Measurements from ENCODE around the gene CDH8. TPM values are rescaled to one million over a fixed set of nuclear protein-coding genes. Genes with fewer than 3 reads are reported as not detected.

CDH8 gene
- total RNA-seq, 1 donor from 2014 or later = 0.78 TPM

DNA sequence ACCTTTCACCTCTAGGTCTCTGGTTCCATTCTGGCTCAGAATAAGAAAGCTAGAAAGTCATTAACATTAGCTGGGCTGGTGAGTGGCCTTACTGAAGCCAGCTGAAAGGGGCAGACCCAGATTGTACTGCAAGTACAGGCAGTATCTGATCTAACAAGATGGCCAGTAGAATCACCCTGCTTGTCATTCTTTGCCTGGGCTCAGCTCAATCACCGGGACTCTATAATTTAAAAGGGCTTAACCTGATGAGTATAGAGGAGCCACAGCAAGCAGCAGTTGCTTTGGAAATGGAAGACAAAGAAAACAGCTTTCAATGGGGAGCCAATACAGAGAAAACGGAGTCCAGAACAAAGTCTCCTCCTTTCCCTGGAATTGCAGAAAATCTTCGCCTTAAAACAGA is 13.6 kb downstream of the CDH8 start:
- no peak for DNase-seq
- no peaks in the 10 kb centered on the region for H3K4me1 ChIP-seq
- no peaks in the 10 kb centered on the region for H3K36me3 ChIP-seq
- H3K4me3 ChIP-seq = no peak overlapping the region
- H3K27me3 ChIP-seq = no peaks in the 10 kb centered on the region
- H3K9me3 ChIP-seq = no peaks in the 10 kb centered on the region
- intact Hi-C loops (cut with DNase I) = loop anchor here (10.0 kb wide), 1 partner anchor 408 kb away; no protein-coding TSS in a partner anchor
- TF ChIP-seq, protein P1, sequence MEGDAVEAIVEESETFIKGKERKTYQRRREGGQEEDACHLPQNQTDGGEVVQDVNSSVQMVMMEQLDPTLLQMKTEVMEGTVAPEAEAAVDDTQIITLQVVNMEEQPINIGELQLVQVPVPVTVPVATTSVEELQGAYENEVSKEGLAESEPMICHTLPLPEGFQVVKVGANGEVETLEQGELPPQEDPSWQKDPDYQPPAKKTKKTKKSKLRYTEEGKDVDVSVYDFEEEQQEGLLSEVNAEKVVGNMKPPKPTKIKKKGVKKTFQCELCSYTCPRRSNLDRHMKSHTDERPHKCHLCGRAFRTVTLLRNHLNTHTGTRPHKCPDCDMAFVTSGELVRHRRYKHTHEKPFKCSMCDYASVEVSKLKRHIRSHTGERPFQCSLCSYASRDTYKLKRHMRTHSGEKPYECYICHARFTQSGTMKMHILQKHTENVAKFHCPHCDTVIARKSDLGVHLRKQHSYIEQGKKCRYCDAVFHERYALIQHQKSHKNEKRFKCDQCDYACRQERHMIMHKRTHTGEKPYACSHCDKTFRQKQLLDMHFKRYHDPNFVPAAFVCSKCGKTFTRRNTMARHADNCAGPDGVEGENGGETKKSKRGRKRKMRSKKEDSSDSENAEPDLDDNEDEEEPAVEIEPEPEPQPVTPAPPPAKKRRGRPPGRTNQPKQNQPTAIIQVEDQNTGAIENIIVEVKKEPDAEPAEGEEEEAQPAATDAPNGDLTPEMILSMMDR (IDR thresholded peaks at IDR 0.05) = no peak
- H3K27ac ChIP-seq = no peak overlapping the region
- no peak for ATAC-seq

DNA sequence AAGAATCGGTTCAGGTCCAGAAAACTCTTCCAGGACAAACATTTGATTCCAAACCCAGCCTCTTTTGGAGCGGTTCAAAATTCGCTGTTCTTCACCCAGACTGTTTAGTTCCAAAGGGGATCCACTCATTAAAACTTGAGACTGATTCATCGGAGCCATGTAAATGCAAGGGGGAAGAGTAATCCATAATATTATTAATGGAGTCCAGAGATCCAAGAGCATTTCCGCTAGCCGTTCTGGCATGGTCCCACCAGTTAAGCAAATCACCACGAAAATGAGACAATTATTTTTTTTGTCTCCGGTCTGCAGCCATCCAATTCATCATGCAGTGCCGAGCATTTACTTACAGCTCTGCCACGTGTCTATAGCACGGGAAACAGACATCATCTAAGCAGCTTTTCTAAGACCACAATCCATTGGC is 15.1 kb downstream of the CDH8 start:
- ATAC-seq (no peak), DNase-seq (no peak)
- H3K27ac ChIP-seq = no peak overlapping the region
- no peaks in the 10 kb centered on the region for H3K4me1 ChIP-seq
- no peaks in the 10 kb centered on the region for H3K27me3 ChIP-seq
- no peak overlapping the region for H3K4me3 ChIP-seq
- H3K9me3 ChIP-seq = no peaks in the 10 kb centered on the region
- TF ChIP-seq, protein P1 (IDR thresholded peaks at IDR 0.05) = no peak
- H3K36me3 ChIP-seq = no peaks in the 10 kb centered on the region
- intact Hi-C loops (cut with DNase I) = loop anchor here (10.0 kb wide), 1 partner anchor 406 kb away; no protein-coding TSS in a partner anchor

GRCh38 chr16:62020681-62021080 is 15.6 kb downstream of the CDH8 start:
- no peaks in the 10 kb centered on the region for H3K27me3 ChIP-seq

GRCh38 chr16:62019851-62020250 is 16.4 kb downstream of the CDH8 start:
- H3K36me3 ChIP-seq = no peaks in the 10 kb centered on the region
- no peak for DNase-seq
- intact Hi-C loops (cut with DNase I) = loop anchor here (10.0 kb wide), 1 partner anchor 405 kb away; no protein-coding TSS in a partner anchor
- no peaks in the 10 kb centered on the region for H3K9me3 ChIP-seq
- TF ChIP-seq, protein P1 (IDR thresholded peaks at IDR 0.05) = no peak
- no peaks in the 10 kb centered on the region for H3K27me3 ChIP-seq
- no peaks in the 10 kb centered on the region for H3K4me1 ChIP-seq
- H3K27ac ChIP-seq = no peak overlapping the region
- ATAC-seq = no peak
- no peak overlapping the region for H3K4me3 ChIP-seq

More at GRCh38 chr16:62020681-62021080, 15.6 kb downstream of the CDH8 start:
- H3K4me3 ChIP-seq = no peak overlapping the region
- H3K27ac ChIP-seq = no peak overlapping the region
- intact Hi-C loops (cut with DNase I) = loop anchor here (10.0 kb wide), 1 partner anchor 406 kb away; no protein-coding TSS in a partner anchor
- ATAC-seq (no peak), DNase-seq (no peak)
- no peaks in the 10 kb centered on the region for H3K4me1 ChIP-seq
- H3K9me3 ChIP-seq = no peaks in the 10 kb centered on the region
- TF ChIP-seq, protein P1 (IDR thresholded peaks at IDR 0.05) = no peak
- H3K36me3 ChIP-seq = no peaks in the 10 kb centered on the region

DNA sequence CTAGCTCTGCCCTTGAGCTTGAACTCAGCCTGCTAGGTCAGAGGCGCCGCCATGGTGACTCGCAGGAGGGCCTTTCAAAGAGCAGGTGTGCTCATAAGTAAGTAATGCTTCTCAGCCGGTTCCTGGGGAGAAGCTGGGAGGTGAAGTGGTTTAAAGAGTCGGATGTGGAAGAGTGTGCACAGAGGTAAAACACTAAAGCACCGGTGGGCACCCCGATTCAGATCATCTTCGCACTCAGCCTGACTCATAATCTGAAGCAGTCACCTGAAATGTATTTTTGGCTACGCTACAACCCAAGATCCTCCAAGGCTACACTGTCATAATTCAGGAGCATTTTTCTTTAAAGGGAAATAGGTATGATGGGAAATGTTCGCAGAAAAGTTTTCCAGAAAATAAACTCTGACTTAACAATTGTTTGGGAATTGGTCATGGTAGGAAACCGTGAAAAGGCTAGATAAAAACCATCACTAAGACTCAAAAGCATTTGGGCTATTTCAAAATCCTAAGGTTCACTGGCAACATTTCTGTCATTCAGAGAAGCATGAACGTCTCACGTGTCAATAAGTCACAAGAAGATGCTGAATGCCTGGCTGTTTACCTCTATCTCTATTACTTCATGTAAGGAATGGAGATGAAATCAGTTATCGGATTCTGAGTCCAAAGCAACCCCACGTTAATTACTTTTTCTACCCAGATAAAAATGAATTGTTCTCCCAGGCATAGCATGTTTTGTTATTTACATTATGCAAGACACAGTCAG is 17.8 kb downstream of the CDH8 start:
- H3K27me3 ChIP-seq = no peaks in the 10 kb centered on the region
- ATAC-seq (no peak), DNase-seq (no peak)
- TF ChIP-seq, protein P1 (IDR thresholded peaks at IDR 0.05) = no peak
- intact Hi-C loops (cut with DNase I) = no loop called here
- no peak overlapping the region for H3K4me3 ChIP-seq
- H3K27ac ChIP-seq = no peak overlapping the region
- H3K36me3 ChIP-seq = no peaks in the 10 kb centered on the region
- H3K4me1 ChIP-seq = no peaks in the 10 kb centered on the region
- no peaks in the 10 kb centered on the region for H3K9me3 ChIP-seq
